GM06990 (cell line): ENCODE measurements around the gene CEP112.
"Not testable (repeated sequence)": the region's sequence is repeated elsewhere in the genome, so short reads cannot be mapped to it uniquely, and the experiment has no call there.

Source experiments
- DNase-seq: peaks from one replicate; pipeline ENCODE4 v3.0.0-alpha.2; 2011; ENCODE audit not compliant: insufficient read length; ENCODE audit errors: extremely low read depth
- H3K27me3 ChIP-seq: replicated peaks from 2 replicates; pipeline ENCODE4 v1.6.0; 2011; ENCODE audit warnings: low read length; ENCODE audit not compliant: control insufficient read depth, insufficient read depth
- H3K36me3 ChIP-seq: 2 replicates; pipeline ENCODE4 v1.5.1; 2011; ENCODE audit warnings: low read length; ENCODE audit not compliant: control insufficient read depth, insufficient read depth
- H3K4me3 ChIP-seq: replicated peaks from 2 replicates; pipeline ENCODE4 v1.5.1; 2011; ENCODE audit warnings: low read depth, mild to moderate bottlenecking, control low read depth, low read length
- TF ChIP-seq, protein P1 (sequence below): IDR thresholded peaks from 2 replicates; pipeline ENCODE4 v1.5.1; 2011; ENCODE audit warnings: low read length, control low read depth, mild to moderate bottlenecking, inconsistent platforms; ENCODE audit not compliant: insufficient read depth, poor library complexity, severe bottlenecking

CEP112 gene

DNA sequence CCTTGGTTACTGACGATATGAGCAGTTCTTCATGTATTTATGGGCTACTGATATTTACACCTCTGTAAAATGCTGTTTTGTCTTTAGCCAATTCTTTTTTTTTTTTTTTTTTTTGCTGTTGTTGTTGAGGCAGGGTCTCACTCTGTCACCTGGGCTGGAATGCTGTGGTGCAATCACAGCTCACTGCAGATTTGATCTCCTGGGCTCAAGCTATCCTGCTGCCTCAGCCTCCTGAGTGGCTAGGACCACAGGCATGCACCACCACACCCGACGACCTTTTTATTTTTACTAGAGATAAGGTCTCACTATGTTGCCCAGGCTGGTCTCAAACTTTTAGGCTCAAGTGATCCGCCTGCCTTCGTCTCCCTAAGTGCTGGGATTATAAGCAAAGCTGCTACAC lies 405.5 kb downstream of the CEP112 start:
- no peaks in the 10 kb centered on the region for H3K27me3 ChIP-seq
- H3K4me3 ChIP-seq, result no peak overlapping the region
- no peaks in the 10 kb centered on the region for H3K36me3 ChIP-seq
- no peak for DNase-seq
- TF ChIP-seq, protein P1, sequence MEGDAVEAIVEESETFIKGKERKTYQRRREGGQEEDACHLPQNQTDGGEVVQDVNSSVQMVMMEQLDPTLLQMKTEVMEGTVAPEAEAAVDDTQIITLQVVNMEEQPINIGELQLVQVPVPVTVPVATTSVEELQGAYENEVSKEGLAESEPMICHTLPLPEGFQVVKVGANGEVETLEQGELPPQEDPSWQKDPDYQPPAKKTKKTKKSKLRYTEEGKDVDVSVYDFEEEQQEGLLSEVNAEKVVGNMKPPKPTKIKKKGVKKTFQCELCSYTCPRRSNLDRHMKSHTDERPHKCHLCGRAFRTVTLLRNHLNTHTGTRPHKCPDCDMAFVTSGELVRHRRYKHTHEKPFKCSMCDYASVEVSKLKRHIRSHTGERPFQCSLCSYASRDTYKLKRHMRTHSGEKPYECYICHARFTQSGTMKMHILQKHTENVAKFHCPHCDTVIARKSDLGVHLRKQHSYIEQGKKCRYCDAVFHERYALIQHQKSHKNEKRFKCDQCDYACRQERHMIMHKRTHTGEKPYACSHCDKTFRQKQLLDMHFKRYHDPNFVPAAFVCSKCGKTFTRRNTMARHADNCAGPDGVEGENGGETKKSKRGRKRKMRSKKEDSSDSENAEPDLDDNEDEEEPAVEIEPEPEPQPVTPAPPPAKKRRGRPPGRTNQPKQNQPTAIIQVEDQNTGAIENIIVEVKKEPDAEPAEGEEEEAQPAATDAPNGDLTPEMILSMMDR, result no peak

- Histone ChIP-seq H3K27me3 (no peaks in the 10 kb centered on the region), H3K4me3 (no peak overlapping the region), H3K36me3 (no peaks in the 10 kb centered on the region)
- no peak for DNase-seq
- TF ChIP-seq, protein P1, result no peak
These were observed 406.8 kb downstream of the CEP112 start for GRCh38 chr17:65785109-65785508.

DNA sequence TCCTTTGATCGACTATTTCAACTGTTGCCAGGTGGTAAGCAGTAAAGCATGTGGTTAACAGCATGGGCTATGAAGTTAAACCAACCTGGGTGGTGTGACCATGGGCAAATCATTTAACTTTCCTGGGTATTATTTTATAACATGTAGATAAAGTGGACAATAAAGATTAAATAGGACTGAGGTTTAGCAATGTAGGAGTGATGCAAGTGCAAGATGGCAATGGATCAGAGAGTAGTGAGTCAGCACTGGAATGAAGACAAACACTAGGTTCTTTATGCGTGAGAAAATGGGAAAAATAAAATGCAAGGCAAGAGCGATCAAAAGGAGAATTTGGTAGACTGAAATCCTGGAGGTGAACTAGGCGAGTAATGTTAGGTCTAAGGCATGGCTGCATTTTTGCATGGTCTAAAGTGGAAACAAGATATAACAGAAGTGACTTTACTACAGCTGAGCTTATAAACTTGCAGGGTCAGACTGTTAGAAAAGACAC lies 408.0 kb downstream of the CEP112 start:
- H3K4me3 ChIP-seq, result no peak overlapping the region
- no peak for DNase-seq
- no peaks in the 10 kb centered on the region for H3K27me3 ChIP-seq
- no peaks in the 10 kb centered on the region for H3K36me3 ChIP-seq
- TF ChIP-seq, protein P1, result no peak

- H3K27me3 ChIP-seq, H3K36me3 ChIP-seq, DNase-seq, H3K4me3 ChIP-seq: not testable (repeated sequence)
These were observed 409.7 kb downstream of the CEP112 start for GRCh38 chr17:65782104-65782706.

DNA sequence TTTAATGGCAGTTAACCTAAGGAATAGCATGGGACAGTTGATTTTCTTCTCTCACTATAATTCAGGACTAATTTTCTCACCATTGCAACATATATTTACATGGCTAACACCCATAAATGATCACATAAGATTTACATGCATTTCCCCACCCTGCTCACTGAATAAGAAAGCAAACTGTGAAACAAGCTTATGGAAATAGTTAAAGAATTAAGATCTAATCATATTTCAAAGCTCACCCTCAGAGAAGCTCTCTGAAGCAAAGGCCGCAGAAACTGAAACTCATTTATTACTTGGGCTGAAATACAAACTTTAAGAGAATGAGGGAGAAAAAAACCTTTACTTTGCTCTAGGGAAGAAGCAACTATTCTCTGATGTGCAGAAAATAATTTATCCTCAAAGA lies 411.8 kb downstream of the CEP112 start:
- no peaks in the 10 kb centered on the region for H3K36me3 ChIP-seq
- TF ChIP-seq, protein P1, result no peak
- no peaks in the 10 kb centered on the region for H3K27me3 ChIP-seq
- no peak for DNase-seq
- H3K4me3 ChIP-seq, result no peak overlapping the region

- Histone ChIP-seq H3K27me3 (no peaks in the 10 kb centered on the region), H3K36me3 (no peaks in the 10 kb centered on the region), H3K4me3 (no peak overlapping the region)
- TF ChIP-seq, protein P1, result no peak
- no peak for DNase-seq
These were observed 415.0 kb downstream of the CEP112 start for GRCh38 chr17:65776890-65777289.
